GM08714 (cell line): ENCODE measurements around the gene RAD54L.
"Not testable (repeated sequence)": the region's sequence is repeated elsewhere in the genome, so short reads cannot be mapped to it uniquely, and the experiment has no call there.

Source experiments
- H3K4me3 ChIP-seq: fragments of 200-500 bp; sonication (Bioruptor generic); 2 replicates; pipeline ENCODE4 v1.5.1; 2014; ENCODE audit warnings: mild to moderate bottlenecking, low read length, inconsistent platforms
- ZNF274 ChIP-seq: IDR thresholded peaks from 2 replicates; pipeline ENCODE4 v1.6.1; 2012; ENCODE audit warnings: mild to moderate bottlenecking, low read depth, low read length

Gene RAD54L

GRCh38 chr1:46220808-46221207, 26.8 kb upstream of the RAD54L start:
- TF ChIP-seq ZNF274: no peak
- no peak overlapping the region for H3K4me3 ChIP-seq

DNA sequence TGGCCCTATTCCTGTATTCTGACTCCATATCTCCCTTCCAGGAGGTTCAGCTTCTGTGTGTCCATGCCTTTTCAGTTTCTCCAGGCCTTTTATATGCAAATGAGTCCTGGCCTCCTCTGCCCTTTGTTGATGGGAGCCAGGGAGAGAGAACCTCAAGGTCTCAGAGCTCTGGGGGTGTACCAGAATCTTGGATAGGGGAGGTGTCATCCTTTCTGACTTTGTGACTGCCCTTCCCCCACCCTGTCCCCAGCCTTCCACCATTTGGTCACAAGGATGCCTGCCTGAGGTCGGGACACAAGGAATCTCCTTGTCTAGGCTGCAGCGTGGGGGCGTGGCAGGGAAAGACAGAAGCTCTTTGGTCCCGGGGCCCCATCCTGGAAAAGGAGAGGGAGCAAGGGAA, 25.8 kb upstream of the RAD54L start:
- H3K4me3 ChIP-seq: no peak overlapping the region

GRCh38 chr1:46223055-46223454, 24.5 kb upstream of the RAD54L start:
- not testable (repeated sequence) for H3K4me3 ChIP-seq

More for the DNA sequence above, 25.8 kb upstream of the RAD54L start:
- TF ChIP-seq ZNF274: no peak

DNA sequence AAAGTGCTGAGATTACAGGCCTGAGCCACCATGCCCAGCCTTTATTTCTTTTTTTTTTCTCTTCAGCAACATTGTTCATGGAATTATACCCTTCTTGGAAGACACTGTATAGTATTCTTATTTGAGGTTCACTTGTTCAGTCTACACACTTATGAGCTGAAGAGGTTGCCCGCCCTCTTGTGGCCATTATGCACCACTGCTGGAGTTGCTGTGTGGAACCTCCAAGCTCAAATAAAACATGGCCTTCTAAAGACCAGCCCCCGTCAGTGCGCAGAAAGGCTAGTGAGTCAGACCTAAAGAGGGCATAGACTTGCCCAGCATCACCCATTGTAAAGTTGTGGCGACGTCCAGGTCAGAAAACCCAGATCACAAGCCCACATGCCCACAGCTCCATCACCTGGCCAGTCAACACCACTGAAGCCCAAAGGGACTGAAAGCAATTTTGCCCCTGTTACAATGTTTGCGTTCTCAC, 24.1 kb upstream of the RAD54L start:
- H3K4me3 ChIP-seq: no peak overlapping the region
- TF ChIP-seq ZNF274: no peak

GRCh38 chr1:46224966-46225365, 22.6 kb upstream of the RAD54L start:
- TF ChIP-seq ZNF274: no peak
- H3K4me3 ChIP-seq: no peak overlapping the region

DNA sequence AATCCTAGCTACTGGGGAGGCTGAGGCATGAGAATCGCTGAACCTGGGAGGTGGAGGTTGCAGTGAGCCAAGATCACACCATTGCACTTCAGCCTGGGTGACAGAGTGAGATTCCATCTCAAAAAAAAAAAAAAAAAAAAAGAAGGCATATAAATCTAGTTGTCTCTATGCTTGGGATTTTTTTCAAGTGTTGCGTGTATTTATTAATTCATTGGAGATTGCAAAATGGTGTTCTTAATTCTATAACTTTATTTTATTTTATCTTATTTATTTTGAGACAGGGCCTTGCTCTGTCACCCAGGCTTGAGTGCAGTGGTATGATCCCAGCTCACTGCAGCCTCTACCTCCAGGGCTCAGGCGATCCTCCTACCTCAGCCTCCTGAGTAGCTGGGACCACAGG, 16.3 kb upstream of the RAD54L start:
- H3K4me3 ChIP-seq: not testable (repeated sequence)

- no peak for TF ChIP-seq ZNF274
- H3K4me3 ChIP-seq: no peak overlapping the region
These were observed 10.7 kb upstream of the RAD54L start for GRCh38 chr1:46236882-46237281.

GRCh38 chr1:46238865-46239264, 8.7 kb upstream of the RAD54L start:
- not testable (repeated sequence) for H3K4me3 ChIP-seq

GRCh38 chr1:46241733-46242132, 5.8 kb upstream of the RAD54L start:
- not testable (repeated sequence) for H3K4me3 ChIP-seq

DNA sequence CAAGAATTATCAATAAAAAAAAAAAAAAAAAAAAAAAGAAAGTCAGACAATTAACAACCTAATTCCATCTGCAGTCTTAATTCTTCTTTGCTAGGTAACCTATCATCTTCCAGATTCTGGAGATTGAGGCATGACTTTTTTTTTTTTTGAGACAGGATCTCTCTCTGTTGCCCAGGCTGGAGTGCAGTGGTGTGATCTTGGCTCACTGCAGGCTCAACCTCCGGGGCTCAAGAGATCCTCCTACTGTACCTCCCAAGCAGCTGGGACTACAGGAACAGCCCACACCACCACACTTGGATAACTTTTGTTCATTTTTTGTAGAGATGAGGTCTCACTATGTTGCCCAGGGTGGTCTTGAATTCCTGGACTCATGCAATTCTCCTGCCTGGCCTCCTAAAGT, 4.6 kb upstream of the RAD54L start:
- H3K4me3 ChIP-seq: no peak overlapping the region
- no peak for TF ChIP-seq ZNF274

DNA sequence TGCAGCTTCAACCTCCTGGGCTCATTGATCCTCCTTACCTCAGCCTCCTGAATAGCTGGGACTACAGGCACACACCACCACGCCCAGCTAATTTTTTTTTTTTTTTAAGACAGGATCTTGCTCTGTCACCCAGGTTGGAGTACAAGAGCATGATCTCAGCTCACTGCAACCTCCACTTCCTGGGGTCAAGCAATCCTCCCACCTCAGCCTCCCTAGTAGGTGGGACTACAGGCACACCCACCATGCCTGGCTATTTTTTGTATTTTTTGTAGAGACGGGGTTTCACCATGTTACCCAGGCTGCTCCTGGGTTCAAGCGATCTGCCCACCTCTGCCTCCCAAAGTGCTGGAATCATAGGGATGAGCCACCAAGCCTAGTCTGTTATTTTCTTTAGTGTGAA, 3.7 kb upstream of the RAD54L start:
- H3K4me3 ChIP-seq: not testable (repeated sequence)

DNA sequence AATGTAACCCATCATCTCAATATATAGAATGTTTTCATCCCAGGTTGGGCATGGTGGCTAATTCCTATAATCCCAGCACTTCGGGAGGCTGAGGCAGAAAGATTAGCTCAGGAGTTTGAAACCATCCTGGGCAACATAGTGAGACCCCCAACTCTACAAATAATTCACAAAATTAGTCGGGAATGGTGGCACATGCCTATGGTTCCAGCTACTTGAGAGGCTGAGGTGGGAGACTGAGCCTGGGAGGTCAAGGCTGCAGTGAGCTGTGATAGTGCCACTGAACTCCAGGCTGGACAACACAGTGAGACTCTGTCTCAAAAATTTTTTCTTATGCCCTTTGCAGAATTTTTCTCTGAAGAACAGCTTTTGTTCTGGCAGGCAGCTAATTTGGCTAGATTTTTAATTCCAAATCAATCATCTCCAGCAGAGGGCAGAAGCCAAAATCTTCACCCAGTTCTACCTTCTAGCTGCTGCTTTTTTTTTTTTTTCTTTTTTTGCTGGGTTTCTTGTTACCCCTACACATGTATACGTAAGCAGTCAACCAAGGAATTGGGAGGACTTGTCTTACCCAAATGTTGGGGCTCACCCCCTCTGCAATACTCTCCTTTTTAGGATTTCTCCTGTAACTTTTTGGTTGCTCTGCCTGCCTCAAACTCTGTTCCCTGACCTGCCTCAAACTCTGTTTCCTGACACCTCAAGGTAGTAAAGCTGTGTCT, 2.7 kb upstream of the RAD54L start:
- no peak for TF ChIP-seq ZNF274
- no peak overlapping the region for H3K4me3 ChIP-seq

- not testable (repeated sequence) for H3K4me3 ChIP-seq
These were observed 1.4 kb upstream of the RAD54L start for GRCh38 chr1:46246136-46246535.

GRCh38 chr1:46246548-46247435, 771 bp upstream of the RAD54L start:
- TF ChIP-seq ZNF274: no peak
- peak overlapping the region; percentile 77; the same call in 1 of the 2 replicates for H3K4me3 ChIP-seq

GRCh38 chr1:46248122-46248920, 758 bp downstream of the RAD54L start:
- TF ChIP-seq ZNF274: no peak
- peak overlapping the region; percentile 80 for H3K4me3 ChIP-seq
